Thyroid gland (tissue), 4 donors: ENCODE results near the gene UNCX. TPM values are rescaled to one million over a fixed set of nuclear protein-coding genes. Genes with fewer than 3 reads are reported as not detected.

Experiments used
- DNase-seq, 2 donors: peaks; one replicate each; pipeline ENCODE4 v3.0.0-alpha.2; 2019
- H3K27ac ChIP-seq, 3 donors: fragments of 200-600 bp; sonication (generic); 1 replicate in 2 of 3; 2 replicates in 1 of 3; pipeline ENCODE4 v1.5.1; 2016 to 2019; ENCODE audit warnings: mild to moderate bottlenecking in 1 of 3, moderate library complexity in 1 of 3
- H3K27me3 ChIP-seq: fragments of 200-600 bp; sonication (generic); one replicate; pipeline ENCODE4 v1.5.1; 2019
- H3K36me3 ChIP-seq, 2 donors: fragments of 200-600 bp; sonication (generic); one replicate each; pipeline ENCODE4 v1.5.1; 2016 to 2019
- H3K4me1 ChIP-seq, 2 donors: fragments of 200-600 bp; sonication (generic); one replicate each; pipeline ENCODE4 v1.5.1; 2017 to 2019
- H3K4me3 ChIP-seq, 3 donors: fragments of 200-600 bp; sonication (generic); replicated peaks in 1 of 3; 1 replicate in 2 of 3; 2 replicates in 1 of 3; pipeline ENCODE4 v1.5.1; 2016; ENCODE audit warnings: mild to moderate bottlenecking in 1 of 3
- H3K9me3 ChIP-seq: fragments of 200-600 bp; sonication (generic); one replicate; pipeline ENCODE4 v1.5.1; 2017
- POLR2A ChIP-seq, 2 donors: fragments of 450-650 bp; IDR thresholded peaks; one replicate each; pipeline ENCODE4 v1.6.1; 2017; ENCODE audit warnings: antibody characterized with exemption in 2 of 2, mild to moderate bottlenecking in 2 of 2, moderate library complexity in 1 of 2
- WGBS, 2 donors: methylation state at CpG; one replicate each; pipeline ENCODE4 v1.1.5; 2017; 5-methylcytosine and 5-hydroxymethylcytosine counted together
- intact Hi-C: fragments of 100-400 bp; cut with DNase I; formaldehyde crosslinking; loops from one replicate; pipeline ENCODE4 v1.15.1; 2023
- total RNA-seq, 4 donors: library from RNA; depleted of rRNA; stranded (reverse); fragments of >200 nt; gene quantifications; one replicate each; pipeline ENCODE4 v1.2.3, GENCODE V29; 2016
- TF ChIP-seq, protein P1 (sequence below), 6 experiments: fragments of 200-600 bp in 3 of 6; fragments of 450-650 bp in 3 of 6; sonication (generic) in 3 of 6; IDR thresholded peaks; one replicate each; pipeline ENCODE4 v1.5.1; 2016 to 2019; ENCODE audit warnings: antibody characterized with exemption in 6 of 6, mild to moderate bottlenecking in 2 of 6, inconsistent platforms in 1 of 6, moderate library complexity in 1 of 6

Gene UNCX
- total RNA-seq, 4 donors from 2014 or later = not detected

- WGBS, 2 donors = 62 to 65% methylated on average over 7 to 10 of the region's 25 CpGs
- Histone ChIP-seq H3K4me3 (no peak overlapping the region), H3K4me1 (peaks cover 6 to 14% of the 10 kb centered on the region in 2 donors), H3K27ac (no peak overlapping the region), H3K36me3 (no peaks in the 10 kb centered on the region), H3K9me3 (no peaks in the 10 kb centered on the region), H3K27me3 (peaks cover 15% of the 10 kb centered on the region)
- intact Hi-C loops = no loop called here
- DNase-seq = no peak
- TF ChIP-seq POLR2A (IDR thresholded peaks at IDR 0.05) = no peak
- TF ChIP-seq, protein P1, sequence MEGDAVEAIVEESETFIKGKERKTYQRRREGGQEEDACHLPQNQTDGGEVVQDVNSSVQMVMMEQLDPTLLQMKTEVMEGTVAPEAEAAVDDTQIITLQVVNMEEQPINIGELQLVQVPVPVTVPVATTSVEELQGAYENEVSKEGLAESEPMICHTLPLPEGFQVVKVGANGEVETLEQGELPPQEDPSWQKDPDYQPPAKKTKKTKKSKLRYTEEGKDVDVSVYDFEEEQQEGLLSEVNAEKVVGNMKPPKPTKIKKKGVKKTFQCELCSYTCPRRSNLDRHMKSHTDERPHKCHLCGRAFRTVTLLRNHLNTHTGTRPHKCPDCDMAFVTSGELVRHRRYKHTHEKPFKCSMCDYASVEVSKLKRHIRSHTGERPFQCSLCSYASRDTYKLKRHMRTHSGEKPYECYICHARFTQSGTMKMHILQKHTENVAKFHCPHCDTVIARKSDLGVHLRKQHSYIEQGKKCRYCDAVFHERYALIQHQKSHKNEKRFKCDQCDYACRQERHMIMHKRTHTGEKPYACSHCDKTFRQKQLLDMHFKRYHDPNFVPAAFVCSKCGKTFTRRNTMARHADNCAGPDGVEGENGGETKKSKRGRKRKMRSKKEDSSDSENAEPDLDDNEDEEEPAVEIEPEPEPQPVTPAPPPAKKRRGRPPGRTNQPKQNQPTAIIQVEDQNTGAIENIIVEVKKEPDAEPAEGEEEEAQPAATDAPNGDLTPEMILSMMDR (IDR thresholded peaks at IDR 0.05) = no peak
Measured at GRCh38 chr7:1251796-1252539, 19.3 kb downstream of the UNCX start.

DNA sequence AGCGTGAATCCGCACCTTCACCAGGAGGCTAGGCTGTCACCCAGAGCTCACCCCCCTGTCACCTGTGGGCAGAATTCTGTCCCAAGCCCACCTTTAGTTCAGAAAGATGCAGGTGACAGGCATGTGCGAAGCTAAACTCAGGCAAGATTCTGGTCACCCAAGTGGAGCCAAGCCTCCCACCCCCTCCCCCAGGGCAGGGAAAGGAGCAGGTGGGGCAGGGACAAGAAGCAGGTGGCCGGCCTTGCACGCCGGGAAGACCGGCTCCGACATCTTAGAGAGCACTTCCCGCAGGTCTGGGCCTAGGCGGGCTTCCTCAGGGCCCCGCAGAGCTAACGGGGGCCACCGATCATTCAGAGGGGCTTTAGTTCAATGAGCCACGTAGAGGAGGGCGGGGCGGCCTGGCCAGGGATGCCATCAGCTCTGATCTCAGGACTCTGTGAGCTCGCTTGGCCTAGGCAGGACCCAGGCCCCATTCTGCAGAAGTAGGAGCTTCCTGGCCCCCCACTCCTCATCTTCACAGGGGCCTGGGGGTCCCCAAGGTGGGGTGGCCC, 19.9 kb downstream of the UNCX start:
- 67 to 79% methylated on average over 7 to 11 of the region's 17 CpGs for WGBS, 2 donors
- Histone ChIP-seq H3K27me3 (peaks cover 8% of the 10 kb centered on the region), H3K9me3 (no peaks in the 10 kb centered on the region), H3K36me3 (no peaks in the 10 kb centered on the region), H3K4me3 (no peak overlapping the region), H3K27ac (no peak overlapping the region), H3K4me1 (peaks cover under 1 to 7% of the 10 kb centered on the region in 2 donors)
- TF ChIP-seq, protein P1 (IDR thresholded peaks at IDR 0.05) = no peak
- intact Hi-C loops = no loop called here
- no peak for DNase-seq

- H3K4me1 ChIP-seq = no peaks in the 10 kb centered on the region
Measured at GRCh38 chr7:1253681-1254181, 21.1 kb downstream of the UNCX start.

GRCh38 chr7:1254281-1255079, 21.8 kb downstream of the UNCX start:
- Histone ChIP-seq H3K27ac (no peak overlapping the region), H3K9me3 (no peaks in the 10 kb centered on the region), H3K4me1 (no peaks in the 10 kb centered on the region), H3K27me3 (peaks cover 4% of the 10 kb centered on the region), H3K4me3 (no peak overlapping the region), H3K36me3 (no peaks in the 10 kb centered on the region)
- intact Hi-C loops = no loop called here
- no peak for DNase-seq
- 42 to 49% methylated on average over 6 to 28 of the region's 34 CpGs for WGBS, 2 donors
- TF ChIP-seq, protein P1 (IDR thresholded peaks at IDR 0.05) = no peak
- no peak for TF ChIP-seq POLR2A (IDR thresholded peaks at IDR 0.05)

More at GRCh38 chr7:1253681-1254181, 21.1 kb downstream of the UNCX start:
- Histone ChIP-seq H3K36me3 (no peaks in the 10 kb centered on the region), H3K9me3 (no peaks in the 10 kb centered on the region), H3K4me3 (no peak overlapping the region), H3K27ac (no peak overlapping the region), H3K27me3 (peaks cover 4% of the 10 kb centered on the region)
- intact Hi-C loops = no loop called here
- no peak for TF ChIP-seq POLR2A (IDR thresholded peaks at IDR 0.05)
- TF ChIP-seq, protein P1 (IDR thresholded peaks at IDR 0.05) = no peak
- DNase-seq = no peak
- 73 to 80% methylated on average over 15 of the region's 20 CpGs for WGBS, 2 donors
